Esophagus muscularis mucosa (tissue), 3 donors: ENCODE data around the gene CAMK2N1.

Source experiments
- CTCF ChIP-seq, 3 experiments: fragments of 200-600 bp in 2 of 3; fragments of 450-650 bp in 1 of 3; sonication (generic) in 2 of 3; IDR thresholded peaks; one replicate each; pipeline ENCODE4 v1.5.1; 2017 to 2019; ENCODE audit warnings: antibody characterized with exemption in 3 of 3, mild to moderate bottlenecking in 2 of 3, moderate library complexity in 1 of 3
- POLR2A ChIP-seq: fragments of 450-650 bp; IDR thresholded peaks from one replicate; pipeline ENCODE4 v1.6.1; 2017; ENCODE audit warnings: antibody characterized with exemption, moderate library complexity, mild to moderate bottlenecking, low read depth
- POLR2AphosphoS5 ChIP-seq, 2 donors: sonication (generic); formaldehyde crosslinking; IDR thresholded peaks; one replicate each; pipeline ENCODE4 v1.6.1; 2017; ENCODE audit warnings: antibody characterized with exemption in 2 of 2

- TF ChIP-seq POLR2AphosphoS5 (IDR thresholded peaks at IDR 0.05) (no peak), CTCF (IDR thresholded peaks at IDR 0.05) (no peak), POLR2A (no peak)
These were observed 45.2 kb downstream of the CAMK2N1 start for GRCh38 chr1:20440785-20441200.
